DOHH2 (cell line): Measurements from ENCODE around the gene ZBTB7C.
A peak's percentile ranks its signal among the peaks of the same experiment; 100 is the strongest.

Source experiments
- H3F3A ChIP-seq: fragments of 200-600 bp; sonication (generic), shearing (Covaris generic); 2 replicates; pipeline ENCODE4 v1.6.0; 2016; ENCODE audit warnings: antibody characterized with exemption, mild to moderate bottlenecking; ENCODE audit not compliant: control insufficient read depth, insufficient read depth
- H3K27ac ChIP-seq: fragments of 200-600 bp; sonication (generic); 2 replicates; pipeline ENCODE4 v1.5.1; 2014; ENCODE audit warnings: low read depth, mild to moderate bottlenecking, low read length, moderate library complexity
- H3K27me3 ChIP-seq: fragments of 200-600 bp; sonication (generic); 2 replicates; pipeline ENCODE4 v1.6.1; 2014; ENCODE audit warnings: mild to moderate bottlenecking, low read length, mixed read lengths; ENCODE audit not compliant: control insufficient read depth
- H3K36me3 ChIP-seq: fragments of 200-600 bp; sonication (generic); 2 replicates; pipeline ENCODE4 v1.6.1; 2014; ENCODE audit warnings: mild to moderate bottlenecking, low read length, moderate library complexity, mixed read lengths; ENCODE audit not compliant: control insufficient read depth
- H3K4me1 ChIP-seq: fragments of 200-600 bp; sonication (generic); 2 replicates; pipeline ENCODE4 v1.6.1; 2014; ENCODE audit warnings: mild to moderate bottlenecking, low read length, mixed read lengths; ENCODE audit not compliant: control insufficient read depth
- H3K4me2 ChIP-seq: fragments of 200-600 bp; sonication (generic); 2 replicates; pipeline ENCODE4 v1.6.0; 2014; ENCODE audit warnings: mild to moderate bottlenecking, low read length, moderate library complexity
- H3K4me3 ChIP-seq: fragments of 200-600 bp; sonication (generic); 2 replicates; pipeline ENCODE4 v1.5.1; 2014; ENCODE audit warnings: mild to moderate bottlenecking, low read length, mixed read lengths
- H3K79me2 ChIP-seq: fragments of 200-600 bp; sonication (generic); 2 replicates; pipeline ENCODE4 v1.6.1; 2014; ENCODE audit warnings: mild to moderate bottlenecking, low read length, mixed read lengths; ENCODE audit not compliant: control insufficient read depth
- H3K9me2 ChIP-seq: fragments of 200-600 bp; sonication (generic); replicated peaks from 2 replicates; pipeline ENCODE4 v1.6.1; 2014; ENCODE audit warnings: mild to moderate bottlenecking, low read length, mixed read lengths; ENCODE audit not compliant: control insufficient read depth
- H3K9me3 ChIP-seq: fragments of 200-600 bp; sonication (generic); 2 replicates; pipeline ENCODE4 v1.6.1; 2014; ENCODE audit warnings: antibody characterized with exemption, low read length, mixed read lengths; ENCODE audit not compliant: control insufficient read depth, insufficient read depth
- H4K20me1 ChIP-seq: fragments of 200-600 bp; sonication (generic); 2 replicates; pipeline ENCODE4 v1.6.0; 2014; ENCODE audit warnings: low read depth, mild to moderate bottlenecking, antibody characterized with exemption, low read length, moderate library complexity; ENCODE audit not compliant: control insufficient read depth, insufficient read depth
- CTCF ChIP-seq: fragments of 200-600 bp; sonication (generic); IDR thresholded peaks from one replicate; pipeline ENCODE4 v1.5.1; 2014; ENCODE audit warnings: antibody characterized with exemption, mild to moderate bottlenecking, low read depth, low read length; ENCODE audit not compliant: poor library complexity, severe bottlenecking
- EZH2phosphoT487 ChIP-seq: fragments of 200-600 bp; sonication (generic); IDR thresholded peaks from 2 replicates; pipeline ENCODE4 v1.6.1; 2017; ENCODE audit warnings: borderline replicate concordance, mild to moderate bottlenecking, antibody characterized with exemption, low read length, moderate library complexity, mixed read lengths

Gene ZBTB7C

DNA sequence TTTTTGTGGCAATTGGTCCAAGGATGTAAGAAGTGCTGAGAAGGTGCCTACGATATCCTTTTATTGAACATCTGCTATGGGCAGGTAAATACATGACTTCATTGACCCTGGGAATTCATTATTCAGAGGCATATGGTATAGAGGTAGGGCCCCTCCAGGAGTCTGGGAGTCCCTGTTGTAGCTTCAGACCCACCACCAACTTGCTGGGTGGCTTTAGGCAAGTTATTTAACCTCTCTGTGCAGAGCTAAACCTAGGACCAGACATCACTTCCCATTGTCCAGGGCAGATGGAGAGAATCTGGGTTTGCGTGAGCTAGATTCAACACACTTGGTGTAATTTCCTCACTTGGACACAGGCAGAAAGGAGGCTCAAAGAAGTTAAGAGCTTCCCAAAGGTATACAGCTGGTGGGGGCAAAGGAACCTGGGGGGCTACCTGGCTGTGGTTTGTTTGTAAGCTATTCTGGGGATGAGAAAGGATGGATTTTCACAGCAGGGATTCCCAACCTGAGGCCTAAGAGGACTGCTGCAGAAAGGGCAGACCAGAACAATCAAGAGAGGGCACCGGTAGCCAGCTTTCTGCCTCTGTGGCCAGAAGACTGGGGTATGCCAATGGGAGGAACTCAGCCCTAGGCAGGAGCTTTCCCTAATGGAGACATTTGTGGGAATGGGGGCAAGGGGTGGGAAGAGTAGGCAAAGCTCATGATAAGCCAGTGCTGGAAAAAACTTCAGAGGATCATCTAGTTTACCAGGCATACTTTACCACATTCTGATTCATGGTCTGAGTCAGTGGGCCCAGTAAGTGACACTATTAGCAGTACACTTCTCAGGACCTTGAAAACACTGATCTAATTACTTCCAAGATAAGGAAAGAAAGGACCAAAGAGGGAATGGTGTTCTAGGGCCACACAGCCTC, 376.1 kb downstream of the ZBTB7C start:
- H3K9me3 ChIP-seq = no peaks in the 10 kb centered on the region
- H3K4me1 ChIP-seq = no peaks in the 10 kb centered on the region
- H3K27ac ChIP-seq = no peak overlapping the region
- no peaks in the 10 kb centered on the region for H3K9me2 ChIP-seq
- no peak overlapping the region for H3K4me3 ChIP-seq
- H3K27me3 ChIP-seq = no peaks in the 10 kb centered on the region
- no peaks in the 10 kb centered on the region for H3F3A ChIP-seq
- H4K20me1 ChIP-seq = no peaks in the 10 kb centered on the region
- TF ChIP-seq CTCF (no peak), EZH2phosphoT487 (no peak)
- no peak overlapping the region for H3K4me2 ChIP-seq
- H3K36me3 ChIP-seq = no peaks in the 10 kb centered on the region
- H3K79me2 ChIP-seq = no peaks in the 10 kb centered on the region

GRCh38 chr18:48031641-48032040, 377.5 kb downstream of the ZBTB7C start:
- Histone ChIP-seq H3K79me2 (no peaks in the 10 kb centered on the region), H3F3A (no peaks in the 10 kb centered on the region), H3K27me3 (no peaks in the 10 kb centered on the region), H3K9me3 (no peaks in the 10 kb centered on the region), H3K4me3 (no peak overlapping the region), H3K36me3 (no peaks in the 10 kb centered on the region), H3K4me2 (no peak overlapping the region), H4K20me1 (no peaks in the 10 kb centered on the region), H3K4me1 (no peaks in the 10 kb centered on the region), H3K9me2 (no peaks in the 10 kb centered on the region), H3K27ac (no peak overlapping the region)
- TF ChIP-seq CTCF = no peak
- TF ChIP-seq EZH2phosphoT487 = no peak

GRCh38 chr18:48030616-48031480, 378.3 kb downstream of the ZBTB7C start:
- Histone ChIP-seq H3K79me2 (no peaks in the 10 kb centered on the region), H3K27me3 (no peaks in the 10 kb centered on the region), H3K4me1 (no peaks in the 10 kb centered on the region), H3F3A (no peaks in the 10 kb centered on the region), H3K9me2 (no peaks in the 10 kb centered on the region), H3K36me3 (no peaks in the 10 kb centered on the region), H3K27ac (no peak overlapping the region), H3K4me2 (no peak overlapping the region), H3K9me3 (no peaks in the 10 kb centered on the region), H3K4me3 (no peak overlapping the region), H4K20me1 (no peaks in the 10 kb centered on the region)
- TF ChIP-seq EZH2phosphoT487 (no peak), CTCF (peak; percentile 80)
